ENCODE measurements around the gene TGFBR3. TPM values are rescaled to one million over a fixed set of nuclear protein-coding genes. Genes with fewer than 3 reads are reported as not detected.

The TGFBR3 gene
- total RNA-seq, 1 donor from 2014 or later = 2.5 TPM

GRCh38 chr1:91732291-91733107 lies 153.5 kb downstream of the TGFBR3 start:
- peak; percentile 17 for FAIRE-seq
- peak overlapping the region; percentile 42 for H3K4me3 Mint-ChIP-seq (ENCODE audit: unreplicated experiment)
- Histone ChIP-seq H3K9me3 (ENCODE audit: insufficient read depth, low read depth, low read length) (no peaks in the 10 kb centered on the region), H3K27me3 (ENCODE audit: insufficient read depth, low read length) (no peaks in the 10 kb centered on the region), H3K79me2 (ENCODE audit: insufficient read depth, low read length) (no peaks in the 10 kb centered on the region), H4K20me1 (ENCODE audit: insufficient read depth, low read length) (no peaks in the 10 kb centered on the region), H3K4me1 (ENCODE audit: insufficient read depth, low read length) (peaks cover 38% of the 10 kb centered on the region), H3K36me3 (ENCODE audit: insufficient read depth, low read length) (no peaks in the 10 kb centered on the region), H3K4me3 (ENCODE audit: insufficient read depth, low read depth, low read length) (no peak overlapping the region), H2AFZ (ENCODE audit: low read depth, low read length) (no peak overlapping the region), H3K27ac (ENCODE audit: low read depth, low read length) (peak overlapping the region; percentile 69), H3K4me2 (ENCODE audit: low read length) (peak overlapping the region; percentile 77), H3K9ac (ENCODE audit: low read length) (peak overlapping the region; percentile 59)
- TF ChIP-seq CTCF (IDR thresholded peaks at IDR 0.05; ENCODE audit: insufficient read depth, low read depth, low read length) (no peak), EZH2 (IDR thresholded peaks at IDR 0.05; ENCODE audit: insufficient read depth, low read length) (no peak)
- peak; percentile 88 for DNase-seq (ENCODE audit: low read depth)
- no peaks in the 10 kb centered on the region for H3K9me3 Mint-ChIP-seq (ENCODE audit: unreplicated experiment)
- no peaks in the 10 kb centered on the region for H3K27me3 Mint-ChIP-seq (ENCODE audit: low read depth, unreplicated experiment)
- H3K36me3 Mint-ChIP-seq (ENCODE audit: low read depth, unreplicated experiment) = no peaks in the 10 kb centered on the region
- H3K4me1 Mint-ChIP-seq (ENCODE audit: low read depth, unreplicated experiment) = peaks cover 36% of the 10 kb centered on the region
- peak overlapping the region; percentile 68 for H3K27ac Mint-ChIP-seq (ENCODE audit: unreplicated experiment)

- H2AFZ ChIP-seq (ENCODE audit: low read depth, low read length) = no peak overlapping the region
- peak overlapping the region; percentile 69 for H3K27ac ChIP-seq (ENCODE audit: low read depth, low read length)
- Mint-ChIP-seq H3K36me3 (ENCODE audit: low read depth, unreplicated experiment) (no peaks in the 10 kb centered on the region), H3K27me3 (ENCODE audit: low read depth, unreplicated experiment) (no peaks in the 10 kb centered on the region), H3K27ac (ENCODE audit: unreplicated experiment) (no peak overlapping the region), H3K4me3 (ENCODE audit: unreplicated experiment) (no peak overlapping the region), H3K9me3 (ENCODE audit: unreplicated experiment) (no peaks in the 10 kb centered on the region), H3K4me1 (ENCODE audit: low read depth, unreplicated experiment) (peaks cover 31% of the 10 kb centered on the region)
- DNase-seq (ENCODE audit: low read depth) (peak; percentile 69), FAIRE-seq (no peak)
- no peak overlapping the region for H3K4me3 ChIP-seq (ENCODE audit: insufficient read depth, low read depth, low read length)
- peak overlapping the region; percentile 77 for H3K4me2 ChIP-seq (ENCODE audit: low read length)
- H4K20me1 ChIP-seq (ENCODE audit: insufficient read depth, low read length) = no peaks in the 10 kb centered on the region
- H3K9ac ChIP-seq (ENCODE audit: low read length) = peak overlapping the region; percentile 59
- no peaks in the 10 kb centered on the region for H3K27me3 ChIP-seq (ENCODE audit: insufficient read depth, low read length)
- no peak for TF ChIP-seq CTCF (IDR thresholded peaks at IDR 0.05; ENCODE audit: insufficient read depth, low read depth, low read length)
- no peak for TF ChIP-seq EZH2 (IDR thresholded peaks at IDR 0.05; ENCODE audit: insufficient read depth, low read length)
- H3K36me3 ChIP-seq (ENCODE audit: insufficient read depth, low read length) = no peaks in the 10 kb centered on the region
- no peaks in the 10 kb centered on the region for H3K9me3 ChIP-seq (ENCODE audit: insufficient read depth, low read depth, low read length)
- peaks cover 31% of the 10 kb centered on the region for H3K4me1 ChIP-seq (ENCODE audit: insufficient read depth, low read length)
- no peaks in the 10 kb centered on the region for H3K79me2 ChIP-seq (ENCODE audit: insufficient read depth, low read length)
Measured at GRCh38 chr1:91731815-91732214, 154.1 kb downstream of the TGFBR3 start.

Measured in astrocyte (in vitro differentiated cells and primary cell).